T-helper 2 cell treated with Interferon-gamma antibody and Interleukin-4, amounts not matched to agents 100 ng/mL and 5 ng/mL, for 36 hours (primary cell): ENCODE data around the gene SHISA8. TPM values are rescaled to one million over a fixed set of nuclear protein-coding genes. Genes with fewer than 3 reads are reported as not detected.
"Not testable (repeated sequence)": the region's sequence is repeated elsewhere in the genome, so short reads cannot be mapped to it uniquely, and the experiment has no call there.

Experiments used
- intact Hi-C: fragments of 100-400 bp; cut with micrococcal nuclease; formaldehyde crosslinking; loops from one replicate; pipeline ENCODE4 v1.15.1; 2023
- total RNA-seq: library from RNA; stranded (reverse); gene quantifications from 2 replicates; pipeline ENCODE4 v1.2.3, GENCODE V29; 2022

Gene SHISA8
- total RNA-seq, 1 donor from 2014 or later, result not detected

- intact Hi-C loops, result no loop called here
These were observed 14.1 kb downstream of the SHISA8 start for GRCh38 chr22:41900652-41901312.

GRCh38 chr22:41899992-41900651, 14.8 kb downstream of the SHISA8 start:
- intact Hi-C loops, result no loop called here

DNA sequence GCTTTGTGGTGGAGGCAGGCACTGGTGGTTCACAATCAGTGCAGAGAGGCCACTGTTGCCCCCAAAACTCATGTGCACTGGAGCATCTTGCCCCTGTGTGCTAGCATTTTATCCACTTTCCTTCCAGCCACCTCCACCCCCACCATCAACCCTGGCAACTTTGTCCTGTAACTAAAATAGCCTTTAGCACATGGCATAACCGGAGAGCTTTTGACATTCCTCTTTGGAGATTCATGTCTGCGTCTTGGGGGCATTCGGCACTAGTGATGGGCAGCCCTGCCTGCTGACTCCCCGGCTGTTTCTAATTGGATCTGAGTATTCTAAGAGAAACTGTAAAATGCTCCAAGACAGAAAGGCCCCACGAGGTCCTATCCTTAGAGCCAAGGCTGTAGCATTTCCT, 15.8 kb downstream of the SHISA8 start:
- intact Hi-C loops, result no loop called here

GRCh38 chr22:41898645-41899044, 16.2 kb downstream of the SHISA8 start:
- intact Hi-C loops, result no loop called here

DNA sequence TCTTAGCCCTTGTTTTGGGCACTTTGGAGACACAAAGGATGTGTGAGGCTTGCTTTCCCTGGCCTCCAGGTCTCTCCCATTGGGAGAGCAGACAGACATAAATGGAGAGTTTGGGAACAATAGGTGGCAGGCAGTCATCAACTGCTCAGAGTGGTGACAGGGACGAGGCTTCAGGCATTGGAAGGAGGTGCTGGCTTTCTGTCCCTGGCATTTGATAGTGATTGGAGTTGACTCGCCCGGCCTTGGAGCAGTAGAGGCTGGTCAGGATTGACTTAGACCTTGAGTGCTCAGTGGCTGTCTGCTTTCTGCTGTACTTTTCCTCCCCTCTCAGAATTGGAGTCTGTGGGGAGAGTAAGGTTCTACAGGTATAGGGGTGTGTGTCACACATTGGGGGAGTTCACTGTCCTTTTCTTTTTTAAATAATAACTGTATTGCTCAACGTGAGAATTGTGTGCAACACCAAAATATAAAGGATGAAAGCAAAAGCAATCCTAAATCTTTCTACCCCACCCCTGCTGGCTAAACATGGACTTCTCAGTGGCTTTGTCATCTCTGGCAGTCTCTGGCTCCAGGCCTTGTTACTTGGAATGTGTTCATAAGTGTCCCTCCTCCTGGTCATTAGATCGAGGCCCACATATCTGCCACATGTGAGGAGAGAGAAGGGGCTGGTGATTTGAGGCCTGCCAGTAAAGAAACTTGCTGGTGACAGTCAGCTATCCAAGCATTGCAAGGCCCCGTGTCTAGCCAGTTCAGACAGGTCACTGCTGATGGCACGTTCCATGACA, 21.1 kb downstream of the SHISA8 start:
- intact Hi-C loops, result no loop called here

GRCh38 chr22:41892721-41893120, 22.2 kb downstream of the SHISA8 start:
- intact Hi-C loops, result no loop called here

DNA sequence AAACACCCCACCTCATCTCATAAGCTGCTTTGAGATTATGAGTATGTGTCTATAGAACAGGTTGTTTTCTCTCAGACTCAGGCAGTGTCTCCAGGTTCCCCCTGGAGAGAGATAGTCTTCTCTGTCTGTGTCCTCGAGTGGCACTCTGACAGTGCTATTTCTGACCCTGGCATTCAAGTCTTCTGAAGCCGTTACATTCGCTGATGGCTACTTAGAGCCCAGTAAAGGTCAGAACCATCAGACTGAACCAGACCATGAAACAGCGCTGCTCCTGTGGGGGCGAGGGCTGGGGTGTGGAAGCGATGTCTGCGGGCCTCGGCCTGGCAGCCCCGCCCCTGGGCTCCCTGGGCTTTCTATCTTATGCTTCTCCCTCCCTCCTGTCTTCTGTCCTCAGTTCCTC, 23.5 kb downstream of the SHISA8 start:
- intact Hi-C loops, result no loop called here

DNA sequence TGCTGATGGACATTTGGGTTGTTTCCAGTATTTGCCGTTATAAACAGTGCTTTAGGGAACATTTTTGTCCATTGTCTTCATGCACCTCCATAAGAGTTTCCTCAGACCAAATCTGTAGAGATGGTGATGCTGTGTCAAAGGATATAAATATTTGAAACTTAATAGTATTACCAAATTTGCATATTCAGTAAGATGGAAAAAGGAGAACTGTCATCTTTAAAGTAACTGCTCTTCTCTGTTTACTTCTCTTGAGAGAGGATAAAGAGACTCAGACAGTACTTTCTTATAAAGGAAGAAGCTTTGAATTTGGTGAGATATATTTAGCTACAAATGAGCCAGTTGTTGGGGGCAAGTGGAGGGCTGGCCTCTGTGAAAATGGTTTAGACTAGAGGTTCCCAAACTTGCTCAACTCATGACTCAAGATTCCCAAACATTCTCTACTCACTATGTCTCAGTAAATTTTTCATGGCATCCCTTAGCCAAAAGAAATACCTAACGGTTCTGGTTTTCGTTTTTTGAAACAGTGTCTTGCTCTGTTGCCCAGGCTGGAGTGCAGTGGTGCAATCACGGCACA, 26.2 kb downstream of the SHISA8 start:
- intact Hi-C loops, result no loop called here

- intact Hi-C loops, result no loop called here
These were observed 29.4 kb downstream of the SHISA8 start for GRCh38 chr22:41885516-41885915.

DNA sequence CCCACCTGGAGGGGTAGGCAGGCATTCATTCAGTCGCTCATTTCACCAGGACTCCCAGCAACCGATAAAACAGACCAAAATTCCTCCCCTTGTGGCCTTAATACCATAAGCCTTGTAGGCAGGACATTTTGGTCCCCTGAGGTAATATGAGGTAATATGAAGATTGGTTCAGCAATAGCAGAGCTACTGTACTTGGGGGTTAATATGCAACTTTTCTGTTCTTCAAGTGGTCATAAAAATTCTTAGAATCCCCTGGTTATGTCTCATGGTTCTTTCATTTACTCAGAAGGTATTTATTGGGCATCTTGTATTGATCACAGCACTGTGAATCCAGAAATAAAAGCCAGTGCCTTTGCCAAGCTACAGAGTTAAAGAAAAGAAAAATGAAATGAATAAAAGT, 29.8 kb downstream of the SHISA8 start:
- intact Hi-C loops, result no loop called here

DNA sequence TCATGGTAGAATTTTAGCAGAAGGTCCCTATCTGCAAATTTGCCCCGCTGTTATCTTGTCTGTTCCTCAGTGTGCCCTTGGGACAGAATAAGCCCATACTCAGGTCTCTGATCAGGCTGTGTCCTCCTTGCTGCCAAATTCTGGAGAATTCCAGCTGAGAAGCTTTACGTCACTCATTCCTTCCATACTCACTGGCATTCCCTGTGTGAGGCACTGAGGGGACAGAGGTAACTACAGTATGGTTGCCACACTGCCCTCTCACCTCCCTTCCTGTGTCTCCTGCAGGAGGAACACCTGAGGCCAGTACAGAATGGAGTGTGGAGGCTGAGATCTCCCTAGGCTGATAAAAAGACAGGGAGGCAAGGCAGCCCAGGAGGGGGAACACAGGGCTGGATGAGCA, 31.5 kb downstream of the SHISA8 start:
- intact Hi-C loops, result no loop called here

GRCh38 chr22:41880653-41881052, 34.2 kb downstream of the SHISA8 start:
- intact Hi-C loops, result no loop called here

DNA sequence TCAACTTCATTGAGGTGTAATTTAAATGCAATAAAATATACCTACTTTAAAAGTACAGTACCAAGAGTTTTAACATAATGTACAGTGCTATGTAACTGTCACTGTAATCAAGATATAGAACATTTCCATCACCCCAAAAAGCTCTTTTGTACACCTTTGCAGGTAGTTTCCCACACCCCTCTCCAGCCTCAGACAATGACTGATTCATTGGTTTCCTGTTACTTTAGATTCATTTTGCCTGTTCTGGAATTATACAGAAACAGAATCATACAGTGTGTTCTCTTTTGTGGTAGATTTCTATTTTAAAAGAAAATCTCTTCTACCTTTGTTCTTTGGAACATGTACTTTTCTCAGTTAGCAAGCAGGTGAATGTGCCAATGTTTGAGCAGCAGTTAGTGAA, 38.2 kb downstream of the SHISA8 start:
- intact Hi-C loops, result no loop called here

- intact Hi-C loops, result no loop called here
These were observed 38.6 kb downstream of the SHISA8 start for GRCh38 chr22:41876275-41876674.

GRCh38 chr22:41875531-41876270, 39.2 kb downstream of the SHISA8 start:
- intact Hi-C loops, result no loop called here

DNA sequence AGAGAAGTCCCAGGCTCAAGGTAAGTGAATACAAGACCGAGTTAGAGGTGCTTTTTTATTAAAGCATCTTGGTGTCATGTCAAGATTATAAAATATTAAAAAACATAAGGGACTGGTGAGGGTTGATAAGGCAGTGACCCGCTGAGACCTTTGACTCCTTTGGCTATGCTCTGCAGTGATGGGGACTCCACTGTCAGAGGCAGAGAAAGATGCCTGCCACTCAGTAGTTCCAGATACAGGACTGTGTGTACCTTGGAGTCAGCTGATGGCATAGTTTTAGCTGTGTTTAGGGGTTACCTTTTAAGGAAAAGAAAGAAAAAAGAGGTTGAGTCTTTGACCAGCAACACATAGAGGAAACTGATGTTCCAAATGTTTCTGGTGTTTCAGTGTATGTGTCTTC, 40.8 kb downstream of the SHISA8 start:
- intact Hi-C loops, result no loop called here

- intact Hi-C loops, result no loop called here
These were observed 41.5 kb downstream of the SHISA8 start for GRCh38 chr22:41873391-41873790.

DNA sequence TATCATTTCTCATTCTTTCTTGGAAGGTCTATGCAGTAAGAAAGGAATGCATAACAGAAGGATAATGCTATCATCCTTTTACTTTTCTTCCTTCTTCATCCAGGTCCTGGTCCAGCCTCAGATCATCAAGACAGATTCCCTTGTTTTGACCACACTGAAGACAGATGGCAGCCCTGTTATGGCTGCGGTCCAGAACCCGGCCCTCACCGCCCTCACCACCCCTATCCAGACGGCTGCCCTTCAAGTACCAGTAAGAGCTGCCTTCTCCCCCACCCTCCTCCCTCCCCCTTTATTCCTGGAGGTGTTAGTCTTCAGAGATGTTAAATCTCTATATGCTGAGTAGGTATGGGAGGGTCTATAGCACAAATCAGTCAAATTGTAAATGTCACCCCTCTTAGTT, 44.1 kb downstream of the SHISA8 start:
- intact Hi-C loops, result no loop called here

- intact Hi-C loops, result not testable (repeated sequence)
These were observed 44.8 kb downstream of the SHISA8 start for GRCh38 chr22:41870081-41870480.

DNA sequence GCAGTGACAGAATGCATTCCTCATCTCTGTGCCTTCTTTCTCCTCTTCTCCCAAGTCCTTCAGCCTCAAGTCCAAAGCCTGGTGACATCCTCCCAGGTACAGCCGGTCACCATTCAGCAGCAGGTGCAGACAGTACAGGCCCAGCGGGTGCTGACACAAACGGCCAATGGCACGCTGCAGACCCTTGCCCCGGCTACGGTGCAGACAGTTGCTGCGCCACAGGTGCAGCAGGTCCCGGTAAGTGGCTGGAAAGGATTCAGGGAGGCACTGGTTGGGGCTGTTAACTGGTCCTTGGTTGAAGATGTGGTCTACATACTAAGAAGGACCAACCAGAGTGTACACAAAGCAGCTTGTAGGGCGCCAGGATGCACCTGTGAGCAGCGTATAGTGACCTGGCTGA, 46.3 kb downstream of the SHISA8 start:
- intact Hi-C loops, result no loop called here

GRCh38 chr22:41863472-41863871, 51.4 kb downstream of the SHISA8 start:
- intact Hi-C loops, result no loop called here
